Skeletal muscle satellite cell (primary cell): ENCODE results near the gene NRP1.
A peak's percentile ranks its signal among the peaks of the same experiment; 100 is the strongest.

Source experiments
- H3K27me3 ChIP-seq: 2 replicates; pipeline ENCODE4 v1.7.0; 2013; ENCODE audit warnings: low read length; ENCODE audit not compliant: control insufficient read depth, insufficient read depth
- H3K36me3 ChIP-seq: 2 replicates; pipeline ENCODE4 v1.7.0; 2013; ENCODE audit warnings: mild to moderate bottlenecking, control low read depth, low read length; ENCODE audit not compliant: insufficient read depth
- H3K4me1 ChIP-seq: 2 replicates; pipeline ENCODE4 v1.7.0; 2013; ENCODE audit warnings: low read length; ENCODE audit not compliant: control insufficient read depth, insufficient read depth
- H3K4me2 ChIP-seq: 2 replicates; pipeline ENCODE4 v1.7.0; 2013; ENCODE audit warnings: mild to moderate bottlenecking, low read length
- H3K4me3 ChIP-seq: 2 replicates; pipeline ENCODE4 v1.7.0; 2013; ENCODE audit warnings: low read length
- H3K9ac ChIP-seq: 2 replicates; pipeline ENCODE4 v1.7.0; 2013; ENCODE audit warnings: mild to moderate bottlenecking, low read depth, low read length, moderate library complexity
- H3K9me3 ChIP-seq: replicated peaks from 2 replicates; pipeline ENCODE4 v1.7.0; 2013; ENCODE audit warnings: mild to moderate bottlenecking, control low read depth, low read length

Gene NRP1

DNA sequence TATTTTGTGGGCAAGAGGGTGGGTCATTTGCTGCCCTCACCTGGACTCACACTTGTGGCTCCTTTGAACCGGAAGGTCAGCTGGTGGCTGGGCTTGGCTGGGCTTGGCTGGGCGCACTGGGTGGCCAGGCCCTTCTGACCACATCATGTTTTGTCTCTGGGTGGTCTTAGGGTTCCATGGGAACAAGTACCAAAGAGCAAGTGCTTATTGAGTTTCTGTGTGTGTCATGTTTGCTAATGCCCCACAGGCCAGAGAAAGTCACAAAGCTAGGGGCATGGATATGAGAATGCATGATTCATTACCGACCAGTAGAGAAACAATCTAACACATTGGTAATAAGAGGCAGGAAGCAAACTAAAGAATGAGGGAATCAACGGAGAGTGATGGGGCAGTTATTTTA, 33.6 kb upstream of the NRP1 start:
- Histone ChIP-seq H3K27me3 (no peaks in the 10 kb centered on the region), H3K4me3 (no peak overlapping the region), H3K4me2 (no peak overlapping the region), H3K36me3 (no peaks in the 10 kb centered on the region), H3K4me1 (peaks cover 42% of the 10 kb centered on the region), H3K9me3 (peaks cover 9% of the 10 kb centered on the region), H3K9ac (no peak overlapping the region)

DNA sequence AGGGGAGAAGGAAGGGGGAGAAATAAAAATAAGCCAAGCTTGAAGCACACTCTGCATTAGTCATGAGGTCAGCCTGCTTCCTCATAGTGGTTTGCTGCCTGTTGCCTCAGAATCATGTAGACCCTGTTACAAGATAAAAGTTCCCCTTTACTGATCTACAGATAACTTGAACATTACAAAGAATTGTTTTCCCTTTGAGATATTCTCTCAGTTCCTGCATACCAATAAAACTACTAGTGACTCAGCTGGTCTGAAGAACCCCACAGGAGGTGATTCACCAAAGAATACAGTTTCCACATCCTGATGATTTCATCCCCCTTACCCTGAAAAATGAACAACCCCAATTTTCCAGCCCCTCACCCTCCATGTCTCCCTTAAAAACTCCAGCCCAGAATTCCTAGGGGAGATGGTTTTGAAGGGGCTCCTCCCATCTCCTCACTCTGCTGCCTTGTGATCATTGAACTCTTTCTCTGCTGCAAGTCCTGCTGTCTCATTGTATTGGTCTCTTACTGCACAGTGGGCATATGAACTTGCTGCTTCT, 31.5 kb upstream of the NRP1 start:
- Histone ChIP-seq H3K4me3 (peak overlapping the region; percentile 40), H3K27me3 (no peaks in the 10 kb centered on the region), H3K4me2 (peak overlapping the region; percentile 71), H3K9me3 (peaks cover 9% of the 10 kb centered on the region), H3K36me3 (no peaks in the 10 kb centered on the region), H3K9ac (peak overlapping the region; percentile 77), H3K4me1 (peaks cover 48% of the 10 kb centered on the region)

DNA sequence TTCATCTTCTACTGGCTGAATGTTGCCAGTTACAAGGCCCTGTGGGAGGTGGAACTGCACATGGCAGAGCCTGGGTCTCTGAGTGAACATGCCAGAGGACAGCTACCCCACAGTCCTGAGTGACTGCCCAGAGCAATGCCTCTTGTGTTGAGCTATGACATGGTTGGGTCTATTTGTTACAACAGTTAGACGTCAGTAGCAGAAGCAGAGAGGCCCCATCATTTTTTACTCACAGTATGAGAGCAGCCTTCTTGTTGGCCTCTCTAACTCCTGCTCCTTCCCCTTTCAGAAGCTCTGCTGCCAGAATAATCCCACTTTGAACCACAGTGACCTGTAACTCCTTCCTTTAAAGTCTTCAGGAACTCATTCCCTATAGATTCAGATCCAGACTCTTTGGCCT, 30.8 kb upstream of the NRP1 start:
- Histone ChIP-seq H3K4me2 (peak overlapping the region; percentile 71), H3K9ac (peak overlapping the region; percentile 77), H3K4me3 (peak overlapping the region; percentile 40), H3K36me3 (no peaks in the 10 kb centered on the region), H3K4me1 (peaks cover 43% of the 10 kb centered on the region), H3K9me3 (peaks cover 9% of the 10 kb centered on the region), H3K27me3 (no peaks in the 10 kb centered on the region)

DNA sequence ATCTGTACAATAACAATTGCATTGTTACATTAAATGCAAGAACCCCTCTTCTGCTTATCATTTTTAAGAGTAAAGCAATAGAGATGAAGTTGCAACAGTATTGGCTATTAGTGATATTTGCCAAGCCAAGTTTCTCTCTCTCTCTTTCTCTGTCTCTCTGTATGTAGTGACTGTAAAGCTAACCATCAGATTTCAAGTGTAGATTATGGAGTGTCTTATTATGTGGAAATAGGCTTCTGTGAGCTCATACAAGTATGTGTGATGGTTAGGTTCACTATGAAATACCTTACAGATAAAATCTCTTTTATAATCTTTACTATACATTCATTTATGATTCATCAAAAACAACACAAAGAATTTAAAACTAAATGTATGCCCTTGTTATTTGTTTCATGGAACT, 28.6 kb upstream of the NRP1 start:
- peaks cover 9% of the 10 kb centered on the region for H3K9me3 ChIP-seq
- H3K27me3 ChIP-seq = no peaks in the 10 kb centered on the region
- H3K36me3 ChIP-seq = no peaks in the 10 kb centered on the region
- H3K9ac ChIP-seq = no peak overlapping the region
- H3K4me3 ChIP-seq = no peak overlapping the region
- no peak overlapping the region for H3K4me2 ChIP-seq
- H3K4me1 ChIP-seq = peaks cover 43% of the 10 kb centered on the region

DNA sequence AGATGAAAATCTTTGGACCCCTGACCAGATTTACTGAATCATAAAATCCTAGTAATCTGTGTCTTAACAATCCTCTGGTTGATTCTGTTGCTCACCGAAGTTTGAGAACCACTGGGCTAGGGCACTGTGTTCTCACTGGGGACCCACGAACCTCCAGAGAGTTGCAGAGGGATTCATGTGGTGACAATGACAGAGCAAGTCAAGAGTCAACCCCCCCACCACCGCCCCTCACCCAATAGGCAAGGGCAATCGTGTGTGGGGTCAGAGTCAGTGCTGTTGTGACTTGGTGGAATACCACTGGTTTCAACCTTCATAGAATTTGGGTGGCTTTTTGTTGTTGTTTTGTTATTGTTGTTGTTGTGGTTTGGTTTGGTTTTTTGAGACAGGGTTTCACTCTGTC, 23.5 kb upstream of the NRP1 start:
- no peak overlapping the region for H3K9ac ChIP-seq
- H3K27me3 ChIP-seq = no peaks in the 10 kb centered on the region
- peaks cover 10% of the 10 kb centered on the region for H3K4me1 ChIP-seq
- no peak overlapping the region for H3K4me2 ChIP-seq
- H3K4me3 ChIP-seq = no peak overlapping the region
- H3K9me3 ChIP-seq = no peaks in the 10 kb centered on the region
- no peaks in the 10 kb centered on the region for H3K36me3 ChIP-seq

DNA sequence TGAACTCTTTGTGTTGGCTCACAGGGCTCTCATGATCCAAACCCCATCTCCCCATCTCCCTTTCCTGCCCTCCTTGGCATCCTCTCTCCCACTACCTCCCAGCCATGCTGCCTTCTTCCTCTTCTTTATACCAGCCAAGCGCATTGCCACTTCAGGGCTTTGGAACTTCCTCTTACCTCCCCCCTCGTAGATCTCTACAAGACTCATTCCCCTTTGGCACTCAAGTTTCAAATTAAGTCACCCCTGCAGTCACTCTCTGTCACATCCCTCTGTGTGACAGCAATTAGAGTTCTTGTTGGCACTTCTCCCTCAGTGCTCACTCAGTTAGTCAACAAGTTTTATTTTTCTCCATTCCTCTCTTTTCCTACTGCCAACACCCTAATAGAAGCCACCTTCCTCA, 20.8 kb upstream of the NRP1 start:
- Histone ChIP-seq H3K9me3 (no peaks in the 10 kb centered on the region), H3K9ac (no peak overlapping the region), H3K4me2 (no peak overlapping the region), H3K27me3 (no peaks in the 10 kb centered on the region), H3K4me1 (peaks cover 25% of the 10 kb centered on the region), H3K4me3 (no peak overlapping the region), H3K36me3 (no peaks in the 10 kb centered on the region)

DNA sequence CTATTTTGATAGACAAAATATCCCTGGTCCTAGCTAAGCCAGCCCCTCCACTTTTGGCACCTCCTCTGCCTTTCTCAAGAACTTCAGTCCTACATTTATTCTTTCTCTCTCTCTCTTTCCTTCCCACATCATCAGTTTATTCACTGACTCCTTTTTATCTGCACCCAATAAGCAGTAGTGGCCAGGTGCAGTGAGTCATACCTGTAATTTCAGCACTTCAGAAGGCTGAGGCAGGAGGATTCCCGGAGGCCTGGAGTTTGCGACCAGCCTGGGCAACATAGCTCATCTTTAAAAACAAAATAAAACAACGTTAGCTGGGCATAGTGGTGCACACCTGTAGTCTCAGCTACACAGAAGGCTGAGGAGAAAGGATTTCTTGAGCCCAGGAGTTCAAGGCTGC, 19.4 kb upstream of the NRP1 start:
- peaks cover 35% of the 10 kb centered on the region for H3K4me1 ChIP-seq
- H3K4me2 ChIP-seq = no peak overlapping the region
- H3K27me3 ChIP-seq = no peaks in the 10 kb centered on the region
- H3K4me3 ChIP-seq = no peak overlapping the region
- H3K36me3 ChIP-seq = no peaks in the 10 kb centered on the region
- no peak overlapping the region for H3K9ac ChIP-seq
- H3K9me3 ChIP-seq = no peaks in the 10 kb centered on the region

DNA sequence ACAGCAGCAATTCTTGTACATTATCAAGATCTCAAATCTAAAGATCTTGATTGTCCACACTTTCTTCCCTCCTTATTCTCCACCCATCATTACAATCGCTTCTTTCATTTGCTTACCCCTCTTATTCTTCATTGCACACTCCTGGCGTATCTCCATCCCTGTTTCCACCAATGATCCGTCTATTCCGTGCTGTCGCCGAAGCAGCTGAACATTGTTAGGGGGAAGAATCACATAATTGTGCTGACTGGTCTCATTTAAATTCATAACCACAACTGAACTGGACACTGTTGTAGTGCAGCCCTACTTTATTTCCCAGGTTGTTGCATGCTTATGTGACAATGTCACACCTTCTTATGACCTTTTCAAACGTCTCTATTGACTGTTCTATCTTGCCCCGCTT, 18.9 kb upstream of the NRP1 start:
- Histone ChIP-seq H3K4me1 (peaks cover 35% of the 10 kb centered on the region), H3K36me3 (no peaks in the 10 kb centered on the region), H3K4me3 (no peak overlapping the region), H3K4me2 (no peak overlapping the region), H3K27me3 (no peaks in the 10 kb centered on the region), H3K9me3 (no peaks in the 10 kb centered on the region), H3K9ac (no peak overlapping the region)

DNA sequence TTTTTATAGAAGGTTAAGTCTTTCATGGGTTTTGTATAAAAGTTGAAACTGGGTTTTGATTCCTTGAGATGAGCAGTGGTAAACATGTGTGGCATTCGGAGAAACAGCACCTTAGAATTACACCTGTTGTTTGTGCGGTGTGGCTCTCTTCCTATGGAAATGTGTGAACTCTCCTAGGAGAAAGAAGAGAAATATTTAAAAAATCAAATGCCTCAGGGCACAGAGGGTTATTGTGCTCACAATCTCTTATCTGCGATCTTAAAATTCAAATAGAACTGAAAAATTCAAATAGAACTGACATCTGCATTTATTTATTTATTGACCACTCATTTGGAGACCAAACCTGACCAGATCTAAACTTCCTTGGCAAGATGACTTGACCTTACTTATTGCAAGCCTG, 18.1 kb upstream of the NRP1 start:
- no peaks in the 10 kb centered on the region for H3K9me3 ChIP-seq
- no peak overlapping the region for H3K4me3 ChIP-seq
- no peak overlapping the region for H3K9ac ChIP-seq
- H3K4me2 ChIP-seq = peak overlapping the region; percentile 28
- H3K4me1 ChIP-seq = peaks cover 38% of the 10 kb centered on the region
- H3K36me3 ChIP-seq = no peaks in the 10 kb centered on the region
- no peaks in the 10 kb centered on the region for H3K27me3 ChIP-seq

DNA sequence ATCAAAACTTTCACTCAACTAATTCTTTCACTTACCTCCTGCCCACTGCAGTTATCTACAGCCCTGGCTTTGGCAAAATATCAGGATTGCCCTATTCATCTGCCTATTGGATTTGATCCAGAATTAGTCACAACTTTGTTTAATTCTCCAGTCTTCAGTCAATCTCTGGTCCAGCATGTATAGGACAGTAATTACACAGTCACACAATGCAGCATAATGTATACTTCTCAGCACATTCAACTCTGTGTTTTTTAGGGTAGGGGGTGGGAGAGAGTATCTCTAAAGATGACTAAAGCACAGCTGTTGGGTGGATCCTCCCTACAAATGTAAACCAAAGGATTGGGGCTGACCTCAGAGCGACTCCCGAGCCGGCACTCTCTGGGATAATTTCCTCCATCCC, 17.7 kb upstream of the NRP1 start:
- peaks cover 43% of the 10 kb centered on the region for H3K4me1 ChIP-seq
- no peak overlapping the region for H3K9ac ChIP-seq

DNA sequence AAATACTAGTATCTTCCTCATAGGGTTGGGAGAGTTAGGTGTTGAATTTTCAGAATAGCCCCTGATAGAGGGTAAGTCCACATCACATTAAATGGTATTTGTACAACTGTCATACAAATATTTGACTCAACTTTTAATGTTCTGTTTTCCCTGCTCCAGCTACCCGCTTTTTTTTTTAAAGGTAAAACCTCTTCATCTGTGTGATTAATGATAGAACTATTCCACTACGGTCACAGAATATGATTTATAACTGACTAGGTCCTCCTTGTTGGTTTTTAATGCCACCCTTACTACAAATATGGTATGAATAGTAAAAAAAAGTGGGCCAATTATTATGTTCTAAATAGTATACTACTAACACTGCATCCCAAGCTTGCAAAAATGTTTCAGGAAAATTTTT, 15.6 kb upstream of the NRP1 start:
- peaks cover 50% of the 10 kb centered on the region for H3K4me1 ChIP-seq
- H3K4me2 ChIP-seq = no peak overlapping the region
- H3K27me3 ChIP-seq = no peaks in the 10 kb centered on the region
- H3K9ac ChIP-seq = no peak overlapping the region
- no peaks in the 10 kb centered on the region for H3K9me3 ChIP-seq
- no peak overlapping the region for H3K4me3 ChIP-seq
- H3K36me3 ChIP-seq = no peaks in the 10 kb centered on the region

More for the DNA sequence above, 17.7 kb upstream of the NRP1 start:
- Histone ChIP-seq H3K36me3 (no peaks in the 10 kb centered on the region), H3K27me3 (no peaks in the 10 kb centered on the region), H3K4me3 (no peak overlapping the region), H3K9me3 (no peaks in the 10 kb centered on the region), H3K4me2 (peak overlapping the region; percentile 28)

DNA sequence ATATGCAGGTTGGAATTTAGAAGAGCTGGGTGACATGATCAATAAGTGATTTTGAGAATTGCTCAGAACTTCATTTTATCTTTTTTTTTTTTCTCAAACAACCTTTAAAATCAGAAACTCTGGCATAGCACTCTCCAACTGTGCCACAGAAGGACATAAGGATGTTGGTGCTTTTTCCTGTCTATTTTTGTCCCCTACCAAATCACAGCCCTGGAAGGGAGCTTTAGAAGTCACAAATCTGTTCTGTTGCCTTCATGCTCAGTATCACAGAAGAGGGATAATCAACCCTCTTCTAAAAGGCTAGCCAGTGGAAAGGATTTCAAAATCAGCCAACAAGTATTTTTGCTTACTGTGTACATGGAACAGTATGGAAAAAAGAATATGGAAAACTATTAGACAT, 14.8 kb upstream of the NRP1 start:
- H3K9ac ChIP-seq = no peak overlapping the region
- H3K36me3 ChIP-seq = no peaks in the 10 kb centered on the region
- peaks cover 54% of the 10 kb centered on the region for H3K4me1 ChIP-seq
- no peaks in the 10 kb centered on the region for H3K27me3 ChIP-seq
- no peak overlapping the region for H3K4me3 ChIP-seq
- H3K9me3 ChIP-seq = no peaks in the 10 kb centered on the region
- no peak overlapping the region for H3K4me2 ChIP-seq
